Cerebellar nuclear complex (tissue), 1 donor: ENCODE measurements around the gene AK5.
"Not testable (repeated sequence)": the region's sequence is repeated elsewhere in the genome, so short reads cannot be mapped to it uniquely, and the experiment has no call there.

Experiments
- DNase-seq, 2 experiments: peaks; one replicate each; lab custom pipeline; 2025; lab: John Stamatoyannopoulos, UW

Gene AK5

DNA sequence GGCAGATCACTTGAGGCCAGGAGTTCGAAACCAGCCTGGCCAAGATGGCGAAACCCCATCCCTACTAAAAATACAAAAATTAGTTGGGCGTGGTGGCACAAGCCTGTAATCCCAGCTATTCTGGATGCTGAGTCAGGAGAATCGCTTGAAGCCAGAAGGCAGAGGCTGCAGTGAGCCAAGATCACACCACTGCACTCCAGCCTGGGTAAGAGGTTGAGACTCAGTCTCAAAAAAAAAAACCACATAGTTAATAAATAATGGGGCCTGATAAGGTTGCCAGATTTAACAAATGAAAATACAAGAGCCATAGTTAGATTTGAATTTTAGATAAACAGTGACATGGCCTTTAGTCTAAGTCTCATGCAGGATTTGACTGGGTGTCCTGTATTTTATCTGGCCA is 225.0 kb downstream of the AK5 start:
- DNase-seq: no peak

GRCh38 chr1:77509051-77509492 is 227.3 kb downstream of the AK5 start:
- DNase-seq: no peak

DNA sequence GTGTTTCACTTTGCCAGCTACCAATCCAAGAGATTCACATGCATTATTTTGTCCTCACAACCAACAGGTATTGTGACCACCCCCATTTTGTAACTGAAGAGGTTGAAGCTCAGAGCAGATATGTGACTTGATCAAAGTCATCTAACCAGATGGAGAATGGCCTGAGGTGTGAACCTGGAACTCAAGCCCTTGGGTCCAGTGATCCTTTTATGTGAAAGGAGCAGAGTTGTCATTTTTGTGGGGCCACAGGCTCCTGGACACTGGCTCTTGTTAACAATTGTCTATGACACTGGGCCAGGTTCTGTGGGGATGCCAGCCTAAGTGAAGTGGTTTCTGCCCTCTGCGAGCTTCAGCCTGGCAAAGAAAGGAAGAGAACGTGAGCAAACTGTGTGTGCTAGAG is 228.1 kb downstream of the AK5 start:
- DNase-seq: no peak

DNA sequence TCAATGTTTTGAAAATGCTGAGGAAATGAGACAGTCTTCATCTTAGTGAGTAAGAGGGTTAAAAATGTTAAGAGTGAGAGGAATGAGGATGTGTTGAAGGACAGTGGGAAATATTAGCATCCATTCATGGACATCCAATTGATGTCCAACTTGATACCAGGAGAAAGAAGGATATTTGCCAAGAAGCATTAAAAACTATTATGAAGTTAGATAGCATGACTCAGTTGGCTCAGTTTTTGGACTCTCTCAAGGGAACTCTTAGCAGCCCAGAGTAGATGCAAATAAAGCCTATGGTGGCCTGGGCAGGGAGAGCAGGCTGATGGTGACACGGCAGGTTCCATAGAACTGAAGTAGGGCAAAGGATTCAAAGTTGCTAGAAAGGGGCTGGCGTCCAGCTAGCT is 229.6 kb downstream of the AK5 start:
- no peak for DNase-seq

DNA sequence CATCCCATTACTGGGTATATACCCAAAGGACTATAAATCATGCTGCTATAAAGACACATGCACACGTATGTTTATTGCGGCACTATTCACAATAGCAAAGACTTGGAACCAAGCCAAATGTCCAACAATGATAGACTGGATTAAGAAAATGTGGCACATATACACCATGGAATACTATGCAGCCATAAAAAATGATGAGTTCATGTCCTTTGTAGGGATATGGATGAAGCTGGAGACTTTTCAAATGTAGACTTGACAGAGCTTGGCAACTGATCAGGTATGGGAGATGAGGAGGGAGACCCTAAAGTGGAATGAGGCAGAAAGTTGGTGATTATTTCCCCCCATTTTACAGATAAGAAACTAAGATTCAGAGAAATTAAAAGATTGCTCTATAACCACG is 230.8 kb downstream of the AK5 start:
- DNase-seq: not testable (repeated sequence)

GRCh38 chr1:77513839-77514763 is 232.3 kb downstream of the AK5 start:
- no peak for DNase-seq

- DNase-seq: no peak
Measured at GRCh38 chr1:77514921-77515776, 233.3 kb downstream of the AK5 start.

- no peak for DNase-seq
Measured at GRCh38 chr1:77516106-77516505, 234.3 kb downstream of the AK5 start.

DNA sequence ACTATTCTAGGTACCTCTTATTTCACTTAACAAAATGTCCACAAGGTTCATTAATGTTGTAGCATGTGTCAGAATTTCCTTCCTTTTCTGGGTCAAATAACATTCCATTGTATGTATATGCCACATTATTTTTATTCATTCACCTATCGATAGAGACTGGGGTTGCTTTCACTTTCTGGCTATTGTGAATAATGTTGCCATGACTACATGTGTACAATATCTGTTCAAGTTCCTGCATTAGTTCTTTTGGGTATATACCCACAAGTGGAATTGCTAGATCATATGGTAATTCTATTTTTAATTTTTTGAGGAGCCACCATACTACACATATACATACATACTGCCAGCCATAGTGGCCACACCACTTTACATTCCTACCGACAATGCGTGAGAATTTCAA is 242.2 kb downstream of the AK5 start:
- DNase-seq: no peak

GRCh38 chr1:77531149-77531548 is 249.3 kb downstream of the AK5 start:
- DNase-seq: not testable (repeated sequence)

DNA sequence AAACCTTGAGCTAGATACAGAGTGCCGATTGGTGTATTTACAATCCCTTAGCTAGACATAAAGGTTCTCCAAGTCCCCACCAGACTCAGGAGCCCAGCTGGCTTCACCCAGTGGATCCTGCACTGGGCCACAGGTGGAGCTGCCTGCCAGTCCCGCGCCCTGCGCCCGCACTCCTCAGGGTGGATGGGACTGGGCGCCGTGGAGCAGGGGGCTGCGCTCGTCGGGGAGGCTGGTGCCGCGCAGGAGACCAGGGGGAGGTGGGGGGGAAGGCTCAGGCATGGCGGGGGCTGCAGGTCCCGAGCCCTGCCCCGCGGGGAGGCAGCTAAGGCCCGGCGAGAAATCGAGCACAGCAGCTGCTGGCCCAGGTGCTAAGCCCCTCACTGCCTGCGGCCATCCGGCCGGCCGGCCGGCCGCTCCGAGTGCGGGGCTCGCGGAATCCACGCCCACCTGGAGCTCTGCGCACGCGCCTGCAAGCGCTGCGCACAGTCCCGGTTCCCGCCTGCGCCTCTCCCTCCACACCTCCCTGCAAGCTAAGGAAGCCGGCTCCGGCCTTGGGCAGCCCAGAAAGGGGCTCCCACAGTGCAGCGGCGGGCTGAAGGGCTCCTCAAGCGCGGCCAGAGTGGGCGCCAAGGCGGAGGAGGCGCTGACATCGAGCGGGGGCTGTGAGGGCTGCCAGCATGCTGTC is 249.9 kb downstream of the AK5 start:
- not testable (repeated sequence) for DNase-seq

- DNase-seq: no peak
Measured at GRCh38 chr1:77532641-77533040, 250.8 kb downstream of the AK5 start.

GRCh38 chr1:77533660-77534305 is 252.0 kb downstream of the AK5 start:
- DNase-seq: no peak

GRCh38 chr1:77534456-77534855 is 252.6 kb downstream of the AK5 start:
- DNase-seq: no peak

GRCh38 chr1:77536813-77537212 is 255.0 kb downstream of the AK5 start:
- DNase-seq: no peak

- DNase-seq: no peak
Measured at GRCh38 chr1:77538956-77539518, 257.2 kb downstream of the AK5 start.

GRCh38 chr1:77539519-77540142 is 257.8 kb downstream of the AK5 start:
- no peak for DNase-seq

GRCh38 chr1:77540501-77541161 is 258.8 kb downstream of the AK5 start:
- no peak for DNase-seq

DNA sequence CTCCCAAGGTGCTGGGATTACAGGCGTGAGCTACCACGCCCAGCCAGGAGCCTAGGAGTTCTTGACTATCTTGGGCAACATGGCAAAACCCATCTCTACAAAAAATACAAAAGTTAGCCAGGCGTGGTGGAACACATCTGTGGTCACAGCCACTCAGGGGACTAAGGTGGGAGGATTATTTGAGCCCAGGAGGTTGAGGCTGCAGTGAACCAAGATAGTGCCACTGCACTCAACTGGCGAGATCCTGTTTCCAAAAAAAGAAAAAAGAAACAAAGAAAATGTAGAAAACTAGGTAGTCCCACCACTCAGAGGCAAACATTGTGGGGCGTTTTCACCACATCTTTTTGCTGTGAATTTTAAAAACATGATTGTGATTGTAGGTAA is 259.3 kb downstream of the AK5 start:
- DNase-seq: no peak

GRCh38 chr1:77542813-77543420 is 261.1 kb downstream of the AK5 start:
- no peak for DNase-seq
